Upper lobe of left lung (tissue), 4 donors: Measurements from ENCODE around the gene ZMIZ2.

Source experiments
- CTCF ChIP-seq, 6 experiments: fragments of 450-650 bp in 4 of 6; fragments of 200-600 bp in 2 of 6; sonication (generic) in 2 of 6; IDR thresholded peaks; one replicate each; pipeline ENCODE4 v1.5.1; 2016 to 2019; ENCODE audit warnings: antibody characterized with exemption in 6 of 6
- POLR2A ChIP-seq, 4 donors: fragments of 450-650 bp; IDR thresholded peaks; one replicate each; pipeline ENCODE4 v1.5.1; 2016 to 2017; ENCODE audit warnings: antibody characterized with exemption in 4 of 4, mild to moderate bottlenecking in 2 of 4
- POLR2AphosphoS5 ChIP-seq, 2 donors: sonication (generic); formaldehyde crosslinking; IDR thresholded peaks; one replicate each; pipeline ENCODE4 v1.5.1; 2017; ENCODE audit warnings: antibody characterized with exemption in 2 of 2

GRCh38 chr7:44811571-44811970 is 62.9 kb downstream of the ZMIZ2 start:
- TF ChIP-seq POLR2AphosphoS5 (IDR thresholded peaks at IDR 0.05) (no peak), POLR2A (IDR thresholded peaks at IDR 0.05) (no peak), CTCF (IDR thresholded peaks at IDR 0.05) (no peak)
